NT2/D1 (cell line): ENCODE results near the gene GLIPR2.

Experiments
- SUZ12 ChIP-seq: IDR thresholded peaks from 2 replicates; pipeline ENCODE4 v1.6.1; 2011; ENCODE audit not compliant: insufficient read length, insufficient read depth; ENCODE audit errors: extremely low read depth
- YY1 ChIP-seq: IDR thresholded peaks from 2 replicates; pipeline ENCODE4 v1.6.1; 2011; ENCODE audit not compliant: insufficient read length, insufficient read depth
- ZNF274 ChIP-seq: IDR thresholded peaks from 2 replicates; pipeline ENCODE4 v1.6.1; 2011; ENCODE audit warnings: mild to moderate bottlenecking, low read depth, low read length

- TF ChIP-seq ZNF274 (no peak), YY1 (no peak), SUZ12 (no peak)
Measured at GRCh38 chr9:36169708-36170107, 33.2 kb downstream of the GLIPR2 start.
